ENCODE results near the gene ZNF366.

The ZNF366 gene

GRCh38 chr5:72470826-72471225 lies 36.4 kb downstream of the ZNF366 start:
- Histone ChIP-seq H3K27me3 (ENCODE audit: low read length) (peaks cover 5% of the 10 kb centered on the region; the same call in 1 of the 2 replicates), H3F3A (ENCODE audit: insufficient read depth) (no peaks in the 10 kb centered on the region), H3K4me2 (ENCODE audit: low read depth, low read length, poor library complexity, severe bottlenecking) (no peak overlapping the region), H3K9me3 (ENCODE audit: insufficient read depth, low read length) (no peaks in the 10 kb centered on the region), H2AFZ (ENCODE audit: low read depth, low read length, severe bottlenecking) (no peak overlapping the region), H3K36me3 (ENCODE audit: low read length) (no peaks in the 10 kb centered on the region), H4K20me1 (ENCODE audit: low read depth, low read length) (no peaks in the 10 kb centered on the region), H3K79me2 (ENCODE audit: insufficient read depth, low read length) (no peaks in the 10 kb centered on the region), H3K9ac (ENCODE audit: low read length) (no peak overlapping the region), H3K9me2 (replicated peaks; ENCODE audit: insufficient read depth, low read length) (no peaks in the 10 kb centered on the region), H3K27ac (ENCODE audit: low read depth, low read length) (no peak overlapping the region), H3K4me3 (ENCODE audit: insufficient read depth, low read length, poor library complexity, severe bottlenecking) (no peak overlapping the region)
- TF ChIP-seq CTCF (IDR thresholded peaks at IDR 0.05; ENCODE audit: insufficient read depth, low read length, poor library complexity, severe bottlenecking) (no peak), EZH2phosphoT487 (conservative IDR thresholded peaks at IDR 0.05; ENCODE audit: low read length) (no peak)

GRCh38 chr5:72468606-72469005 lies 38.6 kb downstream of the ZNF366 start:
- H3K9me3 ChIP-seq (ENCODE audit: insufficient read depth, low read length): no peaks in the 10 kb centered on the region
- no peaks in the 10 kb centered on the region for H3K36me3 ChIP-seq (ENCODE audit: low read length)
- H3K27ac ChIP-seq (ENCODE audit: low read depth, low read length): no peak overlapping the region
- no peaks in the 10 kb centered on the region for H4K20me1 ChIP-seq (ENCODE audit: low read depth, low read length)
- H3K4me2 ChIP-seq (ENCODE audit: low read depth, low read length, poor library complexity, severe bottlenecking): no peak overlapping the region
- TF ChIP-seq EZH2phosphoT487 (conservative IDR thresholded peaks at IDR 0.05; ENCODE audit: low read length) (no peak), CTCF (IDR thresholded peaks at IDR 0.05; ENCODE audit: insufficient read depth, low read length, poor library complexity, severe bottlenecking) (no peak)
- H2AFZ ChIP-seq (ENCODE audit: low read depth, low read length, severe bottlenecking): no peak overlapping the region
- H3K79me2 ChIP-seq (ENCODE audit: insufficient read depth, low read length): no peaks in the 10 kb centered on the region
- no peaks in the 10 kb centered on the region for H3F3A ChIP-seq (ENCODE audit: insufficient read depth)
- H3K9me2 ChIP-seq (replicated peaks; ENCODE audit: insufficient read depth, low read length): no peaks in the 10 kb centered on the region
- no peak overlapping the region for H3K4me3 ChIP-seq (ENCODE audit: insufficient read depth, low read length, poor library complexity, severe bottlenecking)
- H3K9ac ChIP-seq (ENCODE audit: low read length): no peak overlapping the region
- peaks cover 5% of the 10 kb centered on the region; the same call in 1 of the 2 replicates for H3K27me3 ChIP-seq (ENCODE audit: low read length)

- Histone ChIP-seq H3K9me2 (replicated peaks; ENCODE audit: insufficient read depth, low read length) (no peaks in the 10 kb centered on the region), H3K9ac (ENCODE audit: low read length) (no peak overlapping the region), H3K79me2 (ENCODE audit: insufficient read depth, low read length) (no peaks in the 10 kb centered on the region), H3K4me2 (ENCODE audit: low read depth, low read length, poor library complexity, severe bottlenecking) (no peak overlapping the region), H2AFZ (ENCODE audit: low read depth, low read length, severe bottlenecking) (no peak overlapping the region), H3K4me3 (ENCODE audit: insufficient read depth, low read length, poor library complexity, severe bottlenecking) (no peak overlapping the region), H4K20me1 (ENCODE audit: low read depth, low read length) (no peaks in the 10 kb centered on the region), H3K27me3 (ENCODE audit: low read length) (peaks cover 5% of the 10 kb centered on the region; the same call in 1 of the 2 replicates), H3K27ac (ENCODE audit: low read depth, low read length) (no peak overlapping the region), H3K9me3 (ENCODE audit: insufficient read depth, low read length) (no peaks in the 10 kb centered on the region), H3K36me3 (ENCODE audit: low read length) (no peaks in the 10 kb centered on the region), H3F3A (ENCODE audit: insufficient read depth) (no peaks in the 10 kb centered on the region)
- TF ChIP-seq EZH2phosphoT487 (conservative IDR thresholded peaks at IDR 0.05; ENCODE audit: low read length): no peak
- TF ChIP-seq CTCF (IDR thresholded peaks at IDR 0.05; ENCODE audit: insufficient read depth, low read length, poor library complexity, severe bottlenecking): no peak
Observed at GRCh38 chr5:72468024-72468423, 39.2 kb downstream of the ZNF366 start.
